GM21737 (cell line): ENCODE data around the gene PDE6C.

Experiments
- ATAC-seq: cut with Tn5 transposase; IDR thresholded peaks from one replicate; pipeline ENCODE4 v1.9.1; 2021; ENCODE audit warnings: mild to moderate bottlenecking, moderate library complexity; ENCODE audit not compliant: unreplicated experiment

PDE6C gene

GRCh38 chr10:93593749-93594148 is 18.6 kb upstream of the PDE6C start:
- no peak for ATAC-seq

DNA sequence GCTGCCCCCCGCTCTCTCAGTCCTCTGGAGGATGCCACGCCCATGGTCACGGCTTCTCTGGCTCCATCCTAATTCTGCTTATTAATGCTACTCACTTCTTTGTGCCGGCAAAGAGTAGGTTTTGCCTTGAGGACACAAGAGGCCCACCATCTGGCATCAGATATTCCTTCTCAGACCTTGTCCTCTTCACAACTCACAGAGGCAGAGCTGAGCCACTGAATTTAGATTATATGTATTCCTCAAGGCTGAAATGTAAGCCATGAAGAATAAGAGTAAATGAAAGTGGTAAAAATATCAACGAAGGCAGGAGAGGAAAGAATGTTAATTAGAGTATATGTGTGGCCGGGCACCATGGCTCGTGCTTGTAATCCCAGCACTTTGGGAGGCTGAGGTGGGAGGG is 17.8 kb upstream of the PDE6C start:
- ATAC-seq = no peak

DNA sequence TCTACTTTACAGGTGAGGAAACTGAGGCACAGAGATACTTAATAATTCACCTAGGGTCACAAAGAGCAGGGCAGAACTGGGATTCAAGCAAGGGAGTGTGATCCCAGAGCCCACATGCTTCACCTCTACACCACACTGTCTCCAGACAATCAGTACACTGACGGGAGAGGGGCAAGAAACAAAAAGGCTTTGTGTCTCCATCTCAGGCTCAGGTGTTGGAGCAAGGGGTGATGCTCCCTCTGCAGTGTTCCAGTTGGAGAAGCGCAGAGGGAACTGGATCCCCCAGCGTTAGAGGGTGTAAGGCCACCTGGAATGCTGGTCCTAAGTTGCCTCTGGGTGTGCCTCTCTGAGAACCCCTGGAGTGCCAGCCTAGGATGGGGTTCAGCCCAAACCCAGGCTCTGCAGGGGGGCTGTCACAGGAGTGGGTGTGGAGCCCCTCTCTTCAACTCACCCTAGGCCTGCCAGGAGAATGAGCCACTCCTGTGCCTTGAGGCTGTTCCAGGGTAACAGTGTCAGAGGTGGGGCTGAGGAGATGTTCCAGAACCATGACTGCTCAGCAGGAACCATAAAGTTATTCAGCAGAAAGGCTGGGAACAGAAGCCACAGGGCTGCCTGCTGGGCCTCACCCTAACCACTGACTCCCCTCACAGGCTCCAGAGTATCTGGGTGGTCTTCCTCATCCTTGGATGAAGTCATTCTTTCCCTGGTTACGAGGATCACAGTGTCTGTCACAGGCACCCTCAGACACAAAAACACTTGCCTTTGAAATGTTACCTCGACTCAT is 16.8 kb upstream of the PDE6C start:
- no peak for ATAC-seq

DNA sequence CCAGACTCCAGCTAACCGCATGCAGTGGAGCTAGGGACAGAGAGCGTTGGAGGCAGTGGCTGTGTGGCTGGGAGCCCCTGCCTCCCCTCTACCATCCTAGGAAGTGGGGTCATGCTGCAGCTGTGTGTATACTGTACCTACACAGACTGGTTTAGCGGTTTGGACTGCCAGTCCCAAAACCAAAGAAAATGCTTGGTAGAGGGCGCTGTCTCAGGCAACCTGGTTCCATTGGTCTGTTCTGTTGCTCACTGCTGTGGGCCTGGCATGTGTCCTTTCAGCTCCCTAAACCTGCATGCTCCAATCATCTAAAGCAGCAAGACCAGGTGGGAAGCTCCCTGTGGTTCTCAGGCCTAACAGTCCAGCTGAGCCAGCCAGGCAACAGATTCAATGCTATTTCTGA is 15.8 kb upstream of the PDE6C start:
- ATAC-seq = no peak

DNA sequence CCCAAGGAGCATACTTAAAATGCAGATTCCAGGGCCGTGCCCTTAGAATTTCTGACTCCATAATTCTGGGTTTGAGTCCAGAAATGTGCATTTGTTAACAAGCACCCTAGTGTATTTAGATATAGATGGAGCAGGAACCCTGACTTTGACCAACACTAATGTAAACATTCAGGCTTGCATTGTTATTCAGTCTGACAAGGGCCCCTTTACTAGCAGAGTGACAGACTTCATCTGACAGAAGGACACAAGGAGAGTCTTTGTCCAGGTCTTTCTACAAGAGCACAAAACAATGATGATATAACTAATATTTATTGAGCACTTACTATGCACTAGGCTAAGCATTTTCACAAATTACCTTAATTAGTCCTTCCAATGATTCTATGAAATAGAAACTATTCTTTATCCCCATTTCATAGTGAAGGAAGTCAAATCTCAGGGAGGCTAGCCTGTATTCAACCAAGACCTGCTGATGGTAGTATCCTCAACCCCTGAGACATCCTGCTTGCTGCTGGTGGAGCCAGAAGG is 15.2 kb upstream of the PDE6C start:
- no peak for ATAC-seq

GRCh38 chr10:93598157-93598556 is 14.2 kb upstream of the PDE6C start:
- ATAC-seq = no peak

DNA sequence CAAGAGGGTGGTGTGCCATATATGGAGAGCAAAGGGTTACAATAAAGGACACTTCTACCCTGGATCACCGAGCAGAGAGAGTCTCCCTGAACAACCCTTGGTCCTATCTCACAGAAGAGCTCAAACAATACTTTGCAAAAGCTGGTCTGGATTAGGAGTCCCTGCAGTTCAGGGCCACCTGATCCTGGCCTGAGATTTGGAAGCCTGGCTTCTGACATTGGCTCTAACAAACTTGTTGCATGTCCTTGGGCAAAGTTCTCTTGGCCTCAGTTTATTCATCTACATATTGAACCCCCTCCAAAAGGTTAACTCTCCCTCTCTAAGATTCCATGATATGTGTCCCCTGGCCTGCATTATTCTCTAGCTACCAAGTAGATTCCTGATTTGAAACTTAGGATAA is 13.0 kb upstream of the PDE6C start:
- no peak for ATAC-seq

GRCh38 chr10:93599778-93600177 is 12.6 kb upstream of the PDE6C start:
- ATAC-seq = no peak

DNA sequence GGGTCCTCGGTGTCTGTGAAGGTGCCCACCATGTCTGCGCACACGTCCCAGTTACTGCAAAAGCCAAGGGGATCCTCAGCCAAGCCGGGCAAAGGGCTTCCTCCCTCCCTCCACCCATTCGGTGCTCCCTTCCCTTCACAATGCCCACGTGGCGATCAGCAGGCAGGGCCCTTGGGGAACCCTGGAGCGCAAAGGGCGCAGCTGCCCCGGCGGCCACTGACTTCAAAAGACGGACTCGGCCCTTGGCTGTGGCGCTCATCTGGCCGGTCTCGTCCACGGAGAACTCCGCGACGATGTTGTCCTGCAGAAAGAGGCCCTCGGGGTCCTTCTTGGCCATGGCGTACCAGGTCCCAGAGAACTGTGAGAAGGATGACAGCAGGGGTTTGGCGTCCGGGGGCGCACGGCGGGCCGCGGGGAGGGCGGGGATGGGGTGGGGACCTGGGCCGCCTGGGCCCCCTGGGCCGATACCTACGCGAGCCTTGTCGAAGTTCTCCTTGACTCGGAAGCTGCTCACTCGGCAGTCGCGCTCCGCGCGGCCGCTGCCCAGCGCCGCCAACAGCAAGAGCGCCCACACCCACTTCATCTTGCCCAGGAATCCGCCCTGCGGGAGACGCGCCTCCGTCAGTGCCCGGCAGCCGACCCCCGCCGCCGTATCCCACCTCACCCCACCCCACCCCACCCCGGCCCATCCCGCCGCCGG is 11.7 kb upstream of the PDE6C start:
- ATAC-seq = no peak

GRCh38 chr10:93601146-93601773 is 11.1 kb upstream of the PDE6C start, which contains the start of gene RBP4:
Gene RBP4, minus strand, starts transcription at chr10:93601235. Its CDS starts 207 bp downstream, at chr10:93601028.
- ATAC-seq = no peak

GRCh38 chr10:93601774-93602162 is 10.6 kb upstream of the PDE6C start:
- no peak for ATAC-seq

DNA sequence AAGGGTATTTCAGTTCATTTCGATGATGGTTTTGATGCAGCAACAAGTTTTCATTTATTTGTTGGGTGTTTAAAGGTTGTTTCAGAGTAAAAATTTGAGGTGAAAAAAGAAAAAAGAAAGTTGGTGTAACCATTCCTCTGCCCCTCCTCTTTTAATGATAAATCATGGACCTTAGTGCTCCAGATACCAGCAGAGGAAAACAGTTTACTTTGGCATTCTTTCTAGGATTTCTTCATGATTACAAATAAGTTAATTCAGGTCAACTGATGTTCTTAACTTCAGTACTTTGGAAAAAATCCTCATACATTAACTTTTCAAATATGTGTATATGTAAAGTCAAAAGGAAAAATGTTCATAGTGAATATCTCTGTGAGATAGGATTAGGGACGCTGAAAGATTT is 9.3 kb upstream of the PDE6C start:
- ATAC-seq = no peak

- no peak for ATAC-seq
Measured at GRCh38 chr10:93604146-93604545, 8.2 kb upstream of the PDE6C start.

- ATAC-seq = no peak
Measured at GRCh38 chr10:93608421-93608820, 3.9 kb upstream of the PDE6C start.

DNA sequence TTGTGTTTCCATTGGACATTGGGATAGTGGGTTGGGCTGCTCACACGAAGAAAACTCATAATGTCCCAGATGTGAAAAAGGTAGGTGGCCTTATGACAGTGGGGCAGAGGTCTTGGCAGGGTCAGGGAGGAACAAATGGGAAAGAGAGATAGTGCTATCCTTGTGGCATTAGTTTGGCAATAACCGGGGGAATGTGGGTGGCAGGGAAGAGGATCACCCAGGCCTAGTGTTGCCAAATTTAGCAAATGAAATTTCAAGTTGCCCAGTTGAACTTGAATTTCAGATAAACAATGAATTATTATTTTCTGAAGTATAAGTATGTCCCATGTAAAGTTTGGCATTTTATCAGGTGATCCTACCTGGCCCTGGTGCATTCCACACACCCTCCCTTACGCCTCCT is 789 bp downstream of the PDE6C start:
- no peak for ATAC-seq

DNA sequence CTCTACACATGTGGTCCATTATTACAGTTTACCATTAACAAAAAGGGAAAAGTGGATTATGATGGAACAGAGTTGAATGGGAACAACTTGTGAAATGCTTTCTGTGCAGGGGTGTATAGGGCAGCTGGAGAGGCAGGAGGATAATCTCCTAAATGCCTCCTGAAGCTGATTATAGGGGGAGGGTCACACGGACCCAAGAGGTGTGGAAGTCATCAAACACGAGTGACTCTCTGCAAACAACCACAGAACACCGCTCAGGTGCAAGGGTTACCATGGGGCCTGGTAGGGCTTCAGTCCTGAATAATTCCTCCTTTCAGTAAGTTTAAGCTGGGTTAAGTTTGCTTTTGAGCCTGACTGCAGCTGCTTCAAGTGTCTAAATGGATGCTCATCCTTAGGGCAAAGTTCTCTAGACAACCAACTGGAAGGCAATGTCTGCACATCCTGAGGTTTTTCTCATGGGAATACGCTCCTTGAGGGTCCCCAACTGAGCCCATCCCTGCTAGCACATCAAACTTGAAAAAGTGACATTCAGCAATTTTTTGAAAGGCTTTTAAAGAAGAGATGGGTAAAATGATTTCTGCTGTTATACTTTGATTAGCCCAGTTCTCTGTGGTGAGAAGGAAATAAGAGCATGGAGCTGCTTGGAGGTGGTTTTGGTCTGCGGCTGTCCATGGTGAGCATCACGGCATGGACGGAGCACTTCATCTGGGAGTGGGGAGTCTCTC is 1.9 kb downstream of the PDE6C start:
- no peak for ATAC-seq

DNA sequence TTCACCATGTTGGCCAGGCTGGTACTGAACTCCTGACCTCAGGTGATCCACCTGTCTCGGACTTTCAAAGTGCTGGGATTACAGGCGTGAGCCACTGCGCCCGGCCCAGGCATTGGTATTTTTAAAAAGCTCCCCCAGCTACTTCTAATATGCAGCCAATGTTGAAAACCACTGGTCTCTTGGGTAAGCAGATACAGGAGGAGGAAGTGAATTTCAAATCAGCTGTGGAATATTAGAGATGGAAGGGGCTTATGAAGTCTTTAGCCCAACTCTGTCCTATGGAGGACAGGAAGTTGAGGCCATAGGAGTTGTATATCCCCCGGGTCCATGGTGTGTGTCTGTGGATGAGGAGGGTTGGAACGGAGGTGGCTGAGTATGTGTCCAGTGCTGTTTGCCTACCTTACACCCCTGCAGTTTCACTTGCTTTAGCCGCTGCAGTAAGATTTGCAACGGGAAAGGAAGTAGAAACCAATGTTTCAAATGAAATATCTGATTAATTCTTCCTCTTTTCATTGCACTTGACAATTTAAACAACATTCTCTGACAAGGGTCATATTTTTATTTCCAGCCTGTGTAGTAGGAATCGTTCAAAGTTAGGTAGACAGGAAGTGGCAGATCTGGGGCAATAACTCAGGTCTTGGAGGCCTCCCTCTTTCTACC is 3.4 kb downstream of the PDE6C start:
- no peak for ATAC-seq

- ATAC-seq = no peak
Measured at GRCh38 chr10:93620925-93621324, 8.6 kb downstream of the PDE6C start.

DNA sequence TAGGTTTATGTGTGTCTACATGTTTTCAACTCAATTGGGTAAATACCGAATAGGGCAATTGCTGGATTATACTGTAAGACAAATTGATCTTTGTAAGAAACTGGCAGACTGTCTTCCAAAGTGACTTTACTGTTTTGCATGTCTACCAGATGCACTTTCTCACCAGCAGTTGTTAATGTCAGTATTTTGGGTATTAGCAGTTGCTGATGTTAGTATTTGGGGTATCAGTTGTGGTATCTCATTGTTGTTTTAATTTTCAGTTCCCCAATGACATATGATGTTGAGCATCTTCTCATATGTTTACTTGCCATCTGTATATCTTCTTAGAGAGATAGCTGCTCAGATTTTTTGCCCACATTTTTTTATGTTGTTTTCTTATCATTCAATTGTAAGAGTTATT is 10.6 kb downstream of the PDE6C start:
- ATAC-seq = no peak

- no peak for ATAC-seq
Measured at GRCh38 chr10:93628858-93629257, 16.5 kb downstream of the PDE6C start.
